ENCODE measurements around the gene ANKRD39.
A peak's percentile ranks its signal among the peaks of the same experiment; 100 is the strongest.
"Not testable (repeated sequence)": the region's sequence is repeated elsewhere in the genome, so short reads cannot be mapped to it uniquely, and the experiment has no call there.

Gene ANKRD39

GRCh38 chr2:96870626-96871255 lies 12.9 kb upstream of the ANKRD39 start:
- peak in 1 of 2 donors; percentile 44 for DNase-seq (ENCODE audit: low read depth in 2 of 2)

- peak in 1 of 2 donors; percentile 51 for DNase-seq (ENCODE audit: low read depth in 2 of 2)
Measured at GRCh38 chr2:96869822-96870625, 12.2 kb upstream of the ANKRD39 start, which contains the start of gene SEMA4C. Gene SEMA4C (minus strand): TSS chr2:96870080. CDS start chr2:96867886, 2,194 bp downstream.

- no peak for DNase-seq (ENCODE audit: low read depth in 2 of 2)
Measured at GRCh38 chr2:96869281-96869821, 11.5 kb upstream of the ANKRD39 start.

- no peak for DNase-seq (ENCODE audit: low read depth in 2 of 2)
Measured at GRCh38 chr2:96868555-96869280, 10.9 kb upstream of the ANKRD39 start.

GRCh38 chr2:96867756-96868554 lies 10.1 kb upstream of the ANKRD39 start:
- no peak for DNase-seq (ENCODE audit: low read depth in 2 of 2)

- DNase-seq (ENCODE audit: low read depth in 2 of 2), result no peak
Measured at GRCh38 chr2:96866986-96867755, 9.4 kb upstream of the ANKRD39 start.

GRCh38 chr2:96866586-96866985 lies 8.8 kb upstream of the ANKRD39 start:
- no peak for DNase-seq (ENCODE audit: low read depth in 2 of 2)

- no peak for DNase-seq (ENCODE audit: low read depth in 2 of 2)
Measured at GRCh38 chr2:96866149-96866548, 8.3 kb upstream of the ANKRD39 start.

- no peak for DNase-seq (ENCODE audit: low read depth in 2 of 2)
Measured at GRCh38 chr2:96865654-96866053, 7.8 kb upstream of the ANKRD39 start.

GRCh38 chr2:96864343-96865091 lies 6.7 kb upstream of the ANKRD39 start:
- no peak for DNase-seq (ENCODE audit: low read depth in 2 of 2)

- DNase-seq (ENCODE audit: low read depth in 2 of 2), result no peak
Measured at GRCh38 chr2:96863575-96864342, 5.9 kb upstream of the ANKRD39 start.

GRCh38 chr2:96863056-96863455 lies 5.2 kb upstream of the ANKRD39 start:
- not testable (repeated sequence) for DNase-seq (ENCODE audit: low read depth in 2 of 2)

GRCh38 chr2:96861074-96861473 lies 3.3 kb upstream of the ANKRD39 start:
- no peak for DNase-seq (ENCODE audit: low read depth in 2 of 2)

- no peak for DNase-seq (ENCODE audit: low read depth in 2 of 2)
Measured at GRCh38 chr2:96860065-96861029, 2.5 kb upstream of the ANKRD39 start.

- no peak for DNase-seq (ENCODE audit: low read depth in 2 of 2)
Measured at GRCh38 chr2:96859681-96860064, 1.9 kb upstream of the ANKRD39 start.

- DNase-seq (ENCODE audit: low read depth in 2 of 2), result no peak
Measured at GRCh38 chr2:96859099-96859649, 1.4 kb upstream of the ANKRD39 start.

GRCh38 chr2:96856776-96857666 lies 795 bp downstream of the ANKRD39 start:
- no peak for DNase-seq (ENCODE audit: low read depth in 2 of 2)
